H1 (cell line): Measurements from ENCODE around the gene BTAF1. TPM values are rescaled to one million over a fixed set of nuclear protein-coding genes. Genes with fewer than 3 reads are reported as not detected.
A peak's percentile ranks its signal among the peaks of the same experiment; 100 is the strongest.

Experiments
- CTCF ChIA-PET: fragments of 300-600 bp; sonication (Branson Sonifier 250); formaldehyde crosslinking; loops from one replicate; lab custom pipeline; 2021; ENCODE audit not compliant: partially characterized antibody; lab: Charles Lee
- POLR2A ChIA-PET: fragments of 300-600 bp; sonication (Branson Sonifier 250); formaldehyde crosslinking; loops from one replicate; lab custom pipeline; 2021; ENCODE audit warnings: inconsistent platforms; ENCODE audit not compliant: partially characterized antibody; lab: Charles Lee
- DNase-seq, 2 experiments: peaks; one replicate each; pipeline versions ENCODE4 v3.0.0 to v3.0.0-alpha.2; 2010 to 2022; ENCODE audit warnings: low spot score in 2 of 2, low read depth in 1 of 2, mixed read lengths in 1 of 2
- FAIRE-seq: peaks from 2 replicates; lab custom pipeline; 2011; peaks lifted over from hg19 to GRCh38; lab: Jason Lieb, UNC
- H2AFZ ChIP-seq: 2 replicates; pipeline ENCODE4 v1.8.1; 2012; ENCODE audit warnings: low read length, inconsistent platforms
- H2AK5ac ChIP-seq: 2 replicates; pipeline ENCODE4 v1.6.1; 2013; ENCODE audit warnings: low read depth, low read length
- H2BK120ac ChIP-seq: replicated peaks from 2 replicates; pipeline ENCODE3; 2013; ENCODE audit warnings: low read depth, low read length, inconsistent platforms
- H2BK12ac ChIP-seq: 2 replicates; pipeline ENCODE4 v1.6.1; 2013; ENCODE audit warnings: low read depth, low read length
- H2BK15ac ChIP-seq: 2 replicates; pipeline ENCODE4 v1.6.1; 2013; ENCODE audit warnings: low read length
- H2BK20ac ChIP-seq: 2 replicates; pipeline ENCODE4 v1.6.1; 2013; ENCODE audit warnings: low read length
- H2BK5ac ChIP-seq: 2 replicates; pipeline ENCODE4 v1.6.1; 2013; ENCODE audit warnings: low read depth, low read length
- H3K14ac ChIP-seq: 2 replicates; pipeline ENCODE4 v1.6.1; 2013; ENCODE audit warnings: inconsistent platforms; ENCODE audit not compliant: insufficient read length
- H3K18ac ChIP-seq: 2 replicates; pipeline ENCODE4 v1.6.1; 2013; ENCODE audit warnings: low read length; ENCODE audit errors: extremely low read depth
- H3K23ac ChIP-seq: 2 replicates; pipeline ENCODE4 v1.6.1; 2013; ENCODE audit warnings: inconsistent platforms; ENCODE audit not compliant: insufficient read length
- H3K23me2 ChIP-seq: 2 replicates; pipeline ENCODE4 v1.6.1; 2013; ENCODE audit warnings: low read depth, low read length
- H3K27ac ChIP-seq: 2 replicates; pipeline ENCODE4 v1.6.1; 2011; ENCODE audit warnings: low read depth, low read length, inconsistent platforms
- H3K27me3 ChIP-seq, 4 experiments: replicated peaks in 1 of 4; 1 replicate in 1 of 4; 2 replicates in 3 of 4; pipeline versions ENCODE4 v1.6.1 to v1.8.1; 2011 to 2013; ENCODE audit warnings: low read length in 3 of 4, mild to moderate bottlenecking in 3 of 4, inconsistent platforms in 2 of 4, mixed read lengths in 2 of 4, moderate library complexity in 1 of 4; ENCODE audit not compliant: control insufficient read depth in 3 of 4, insufficient read depth in 3 of 4; ENCODE audit errors: extremely low read depth in 1 of 4
- H3K36me3 ChIP-seq, 4 experiments: 2 replicates each; pipeline versions ENCODE4 v1.6.1 to v1.8.1; 2011 to 2013; ENCODE audit warnings: mild to moderate bottlenecking in 4 of 4, low read length in 3 of 4, moderate library complexity in 2 of 4, control low read depth in 1 of 4, inconsistent platforms in 1 of 4; ENCODE audit not compliant: insufficient read depth in 4 of 4, control insufficient read depth in 2 of 4
- H3K4ac ChIP-seq: replicated peaks from 2 replicates; pipeline ENCODE3; 2013; ENCODE audit warnings: low read length, low read depth, mixed read lengths, inconsistent platforms; ENCODE audit not compliant: insufficient read length
- H3K4me1 ChIP-seq, 4 experiments: replicated peaks in 1 of 4; 1 replicate in 1 of 4; 2 replicates in 3 of 4; pipeline versions ENCODE4 v1.6.1 to v1.8.1; 2011 to 2013; ENCODE audit warnings: low read length in 3 of 4, inconsistent platforms in 2 of 4, mixed read lengths in 1 of 4; ENCODE audit not compliant: insufficient read depth in 4 of 4, control insufficient read depth in 3 of 4
- H3K4me2 ChIP-seq, 2 experiments: 2 replicates each; pipeline versions ENCODE4 v1.6.1 to v1.8.1; 2011 to 2013; ENCODE audit warnings: low read depth in 2 of 2, low read length in 2 of 2, control low read depth in 1 of 2, inconsistent platforms in 1 of 2, mild to moderate bottlenecking in 1 of 2; ENCODE audit not compliant: insufficient read depth in 1 of 2
- H3K4me3 ChIP-seq, 4 experiments: fragments of 200-600, 300-600 bp in 1 of 4; sonication (generic), shearing (Covaris generic), sonication (Bioruptor Twin) in 1 of 4; 2 replicates each; pipeline versions ENCODE4 v1.5.1 to v1.8.1; 2011 to 2016; ENCODE audit warnings: low read length in 4 of 4, low read depth in 3 of 4, control low read depth in 2 of 4, inconsistent platforms in 2 of 4, mild to moderate bottlenecking in 2 of 4, mixed read lengths in 1 of 4, moderate library complexity in 1 of 4; ENCODE audit not compliant: insufficient read depth in 2 of 4; ENCODE audit errors: extremely low read depth in 1 of 4
- H3K56ac ChIP-seq: replicated peaks from 2 replicates; pipeline ENCODE3; 2013; ENCODE audit warnings: low read depth, mild to moderate bottlenecking, mixed read lengths, low read length, inconsistent platforms; ENCODE audit not compliant: insufficient read length
- H3K79me1 ChIP-seq: 2 replicates; pipeline ENCODE4 v1.6.1; 2013; ENCODE audit warnings: low read depth, low read length, control low read depth
- H3K79me2 ChIP-seq, 2 experiments: 2 replicates each; pipeline versions ENCODE4 v1.6.1 to v1.8.1; 2012 to 2013; ENCODE audit warnings: low read length in 2 of 2, mild to moderate bottlenecking in 2 of 2, inconsistent platforms in 1 of 2; ENCODE audit not compliant: insufficient read depth in 2 of 2, control insufficient read depth in 1 of 2
- H3K9ac ChIP-seq, 4 experiments: replicated peaks in 1 of 4; 1 replicate in 1 of 4; 2 replicates in 3 of 4; pipeline versions ENCODE4 v1.6.1 to v1.8.1; 2011 to 2013; ENCODE audit warnings: low read depth in 3 of 4, low read length in 3 of 4, control low read depth in 2 of 4, mild to moderate bottlenecking in 2 of 4, moderate library complexity in 2 of 4, inconsistent platforms in 1 of 4; ENCODE audit errors: extremely low read depth in 1 of 4
- H3K9me3 ChIP-seq, 2 experiments: 2 replicates each; pipeline versions ENCODE4 v1.6.1 to v1.8.1; 2012 to 2013; ENCODE audit warnings: mild to moderate bottlenecking in 2 of 2, moderate library complexity in 2 of 2, control low read depth in 1 of 2, inconsistent platforms in 1 of 2, low read depth in 1 of 2, low read length in 1 of 2, mixed read lengths in 1 of 2; ENCODE audit not compliant: insufficient read depth in 2 of 2
- H4K20me1 ChIP-seq, 2 experiments: replicated peaks in 1 of 2; 2 replicates each; pipeline versions ENCODE3 to v1.8.1; 2011 to 2013; ENCODE audit warnings: inconsistent platforms in 2 of 2, low read length in 2 of 2, mild to moderate bottlenecking in 1 of 2; ENCODE audit not compliant: insufficient read depth in 2 of 2, control insufficient read depth in 1 of 2
- H4K5ac ChIP-seq: 2 replicates; pipeline ENCODE4 v1.6.1; 2013; ENCODE audit warnings: low read length, low read depth, mixed read lengths, inconsistent platforms; ENCODE audit not compliant: insufficient read length
- H4K8ac ChIP-seq: 2 replicates; pipeline ENCODE4 v1.8.0; 2013; ENCODE audit warnings: mild to moderate bottlenecking, moderate library complexity, low read length, inconsistent platforms; ENCODE audit not compliant: insufficient read depth; ENCODE audit errors: extremely low read depth
- H4K91ac ChIP-seq: replicated peaks from 2 replicates; pipeline ENCODE3; 2013; ENCODE audit warnings: low read length, mixed read lengths, inconsistent platforms; ENCODE audit not compliant: insufficient read length
- BACH1 ChIP-seq: IDR thresholded peaks from 2 replicates; pipeline ENCODE4 v1.6.1; 2012; ENCODE audit warnings: low read length, improper control_type of control experiment
- EP300 ChIP-seq, 2 experiments: IDR thresholded peaks; 1 replicate in 1 of 2; 2 replicates in 1 of 2; pipeline ENCODE4 v1.6.1; 2011 to 2012; ENCODE audit warnings: low read depth in 2 of 2, low read length in 2 of 2, mild to moderate bottlenecking in 2 of 2, borderline replicate concordance in 1 of 2, inconsistent platforms in 1 of 2, moderate library complexity in 1 of 2
- JUND ChIP-seq: IDR thresholded peaks from 2 replicates; pipeline ENCODE4 v1.6.1; 2011; ENCODE audit warnings: mild to moderate bottlenecking, improper control_type of control experiment, low read length
- POLR2A ChIP-seq, 2 experiments: IDR thresholded peaks; 1 replicate in 1 of 2; 2 replicates in 1 of 2; pipeline ENCODE4 v1.6.1; 2011; ENCODE audit warnings: low read depth in 2 of 2, low read length in 2 of 2, mild to moderate bottlenecking in 2 of 2; ENCODE audit errors: control extremely low read depth in 1 of 2
- SIRT6 ChIP-seq: IDR thresholded peaks from one replicate; pipeline ENCODE4 v1.7.1; 2012; ENCODE audit warnings: low read length, inconsistent platforms
- TEAD4 ChIP-seq: IDR thresholded peaks from 2 replicates; pipeline ENCODE4 v1.6.1; 2012; ENCODE audit warnings: low read depth, low read length, inconsistent platforms, mixed read lengths
- WGBS, 2 experiments: shearing (Covaris generic) in 1 of 2; methylation state at CpG; one replicate each; pipeline versions ENCODE4 v1.1.6 to v1.1.7; 2013 to 2015; ENCODE audit warnings: low lambda C conversion rate in 2 of 2, mixed read lengths in 2 of 2, inconsistent platforms in 1 of 2, low coverage in 1 of 2, missing lambda C conversion rate in 1 of 2; ENCODE audit not compliant: insufficient replicate concordance in 2 of 2, insufficient coverage in 1 of 2, insufficient read length in 1 of 2; ENCODE audit errors: extremely low coverage in 1 of 2, missing lambda C conversion rate in 1 of 2; 5-methylcytosine and 5-hydroxymethylcytosine counted together
- polyA plus RNA-seq, 7 experiments: library from polyadenylated mRNA; depleted of rRNA in 3 of 7; stranded (reverse) in 5 of 7; unstranded in 2 of 7; fragments of >200 nt in 5 of 7; fragments of 200-250 nt in 2 of 7; gene quantifications; 1 replicate in 5 of 7; 2 replicates in 1 of 7; 4 replicates in 1 of 7; pipeline versions ENCODE4 v1.2.1 to v1.2.3, GENCODE V29; 2011 to 2013; ENCODE audit warnings: missing spikeins in 2 of 7, mixed read lengths in 2 of 7
- total RNA-seq: library from RNA; stranded (reverse); fragmentation: NEBNext Ultra II Directional; extraction: Animal tissue kit (Norgen Biotek cat#: 25700); gene quantifications from 2 replicates; pipeline ENCODE4 v1.2.1, GENCODE V29; 2021

The BTAF1 gene
- total and polyA plus RNA-seq, 2 of the 8 experiments (the other 6 are each of a cell fraction or from before 2014, with no cell fraction given), result 24.5 to 39.1 TPM

GRCh38 chr10:92052088-92052487 is 128.5 kb downstream of the BTAF1 start:
- Histone ChIP-seq H4K5ac (no peak overlapping the region), H3K27ac (no peak overlapping the region), H4K8ac (0 out of 2 replicates have a peak overlapping the region, but pooled peaks have one; percentile 7), H3K4me2 (no peak overlapping the region), H2AK5ac (no peak overlapping the region), H3K79me2 (no peaks in the 10 kb centered on the region), H3K14ac (no peak overlapping the region), H3K4me3 (no peak overlapping the region), H4K20me1 (peaks cover 0 to 2% of the 10 kb centered on the region in 2 experiments), H3K36me3 (no peaks in the 10 kb centered on the region), H3K23ac (no peak overlapping the region), H2BK5ac (no peak overlapping the region), H3K18ac (no peak overlapping the region), H2BK120ac (no peak overlapping the region), H2BK15ac (no peak overlapping the region), H3K23me2 (no peaks in the 10 kb centered on the region), H3K56ac (no peak overlapping the region), H2AFZ (no peak overlapping the region), H3K79me1 (no peaks in the 10 kb centered on the region), H3K27me3 (no peaks in the 10 kb centered on the region), H3K4ac (no peak overlapping the region), H3K4me1 (no peaks in the 10 kb centered on the region), H3K9ac (no peak overlapping the region), H4K91ac (no peak overlapping the region), H3K9me3 (no peaks in the 10 kb centered on the region), H2BK20ac (no peak overlapping the region), H2BK12ac (no peak overlapping the region)
- FAIRE-seq (no peak), DNase-seq (no peak)
- CTCF ChIA-PET, result no interaction called here
- 91% methylated on average over 18 of the region's 18 CpGs; no CpG with 5 or more reads in 1 of the 2 experiments for WGBS, 2 experiments
- POLR2A ChIA-PET, result interaction anchor here (1.3 to 1.5 kb wide), 2 partner anchors 13 to 19 kb away, joined by 3 read pairs; no protein-coding TSS in a partner anchor
- TF ChIP-seq POLR2A (IDR thresholded peaks at IDR 0.05; ENCODE audit: control extremely low read depth in 1 of 2, low read depth in 2 of 2, low read length in 2 of 2) (no peak), TEAD4 (no peak), EP300 (IDR thresholded peaks at IDR 0.05; ENCODE audit: borderline replicate concordance in 1 of 2, low read depth in 2 of 2, low read length in 2 of 2) (no peak), JUND (no peak), BACH1 (no peak), SIRT6 (no peak)
